GM21717 (cell line): Measurements from ENCODE around the gene IP6K1.

Experiments used
- ATAC-seq: cut with Tn5 transposase; IDR thresholded peaks from one replicate; pipeline ENCODE4 v1.9.1; 2021; ENCODE audit warnings: mild to moderate bottlenecking, moderate library complexity; ENCODE audit not compliant: unreplicated experiment

IP6K1 gene

DNA sequence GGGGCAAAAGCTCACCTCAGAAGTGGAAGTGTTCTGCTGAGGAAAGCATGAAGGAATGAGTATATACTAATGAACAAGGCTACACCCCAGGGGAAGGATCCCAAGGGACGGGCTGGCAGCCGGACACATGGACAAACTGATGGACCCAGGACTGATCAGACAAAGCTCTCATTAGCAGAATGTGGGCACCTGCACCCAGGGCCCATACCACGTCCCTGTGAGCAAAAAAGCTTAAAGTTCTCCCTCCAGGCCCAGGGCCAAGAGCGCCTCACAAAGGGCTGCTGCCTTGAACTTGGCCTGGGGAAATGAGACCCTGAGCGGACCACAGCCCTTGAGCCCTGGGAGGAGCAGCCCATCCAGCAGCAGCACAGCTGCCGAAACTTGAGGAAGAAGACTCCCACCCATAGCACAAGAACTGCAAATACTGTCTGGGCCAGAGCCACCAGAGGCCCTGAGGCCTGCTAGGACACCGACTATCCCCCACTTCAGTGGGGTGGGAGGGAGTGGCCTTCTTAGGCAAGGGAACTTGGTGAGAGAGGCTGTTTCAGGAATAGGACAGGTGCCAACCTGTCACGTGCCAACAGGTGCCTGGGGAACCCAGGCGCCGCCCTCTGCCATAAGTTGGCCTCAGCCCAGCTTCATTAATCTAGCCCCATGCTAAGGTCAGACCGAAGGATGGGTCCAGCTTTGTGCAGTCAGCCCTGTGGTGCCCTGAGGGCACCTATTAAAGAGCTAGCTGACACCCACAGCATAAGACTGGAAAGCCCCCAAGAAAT is 60.2 kb downstream of the IP6K1 start:
- no peak for ATAC-seq

- no peak for ATAC-seq
Observed at GRCh38 chr3:49724586-49724985, 61.8 kb downstream of the IP6K1 start.

- peak; percentile 65 for ATAC-seq
Observed at GRCh38 chr3:49723628-49724551, 62.5 kb downstream of the IP6K1 start, which contains the start of gene GMPPB. Gene GMPPB, minus strand, starts transcription at chr3:49723951. Its CDS starts 225 bp downstream, at chr3:49723726.

GRCh38 chr3:49723296-49723627 is 63.1 kb downstream of the IP6K1 start:
- ATAC-seq = peak; percentile 7

GRCh38 chr3:49722896-49723295 is 63.4 kb downstream of the IP6K1 start:
- no peak for ATAC-seq

- ATAC-seq = no peak
Observed at GRCh38 chr3:49721896-49722781, 64.2 kb downstream of the IP6K1 start.

- ATAC-seq = no peak
Observed at GRCh38 chr3:49721596-49721895, 64.8 kb downstream of the IP6K1 start.

DNA sequence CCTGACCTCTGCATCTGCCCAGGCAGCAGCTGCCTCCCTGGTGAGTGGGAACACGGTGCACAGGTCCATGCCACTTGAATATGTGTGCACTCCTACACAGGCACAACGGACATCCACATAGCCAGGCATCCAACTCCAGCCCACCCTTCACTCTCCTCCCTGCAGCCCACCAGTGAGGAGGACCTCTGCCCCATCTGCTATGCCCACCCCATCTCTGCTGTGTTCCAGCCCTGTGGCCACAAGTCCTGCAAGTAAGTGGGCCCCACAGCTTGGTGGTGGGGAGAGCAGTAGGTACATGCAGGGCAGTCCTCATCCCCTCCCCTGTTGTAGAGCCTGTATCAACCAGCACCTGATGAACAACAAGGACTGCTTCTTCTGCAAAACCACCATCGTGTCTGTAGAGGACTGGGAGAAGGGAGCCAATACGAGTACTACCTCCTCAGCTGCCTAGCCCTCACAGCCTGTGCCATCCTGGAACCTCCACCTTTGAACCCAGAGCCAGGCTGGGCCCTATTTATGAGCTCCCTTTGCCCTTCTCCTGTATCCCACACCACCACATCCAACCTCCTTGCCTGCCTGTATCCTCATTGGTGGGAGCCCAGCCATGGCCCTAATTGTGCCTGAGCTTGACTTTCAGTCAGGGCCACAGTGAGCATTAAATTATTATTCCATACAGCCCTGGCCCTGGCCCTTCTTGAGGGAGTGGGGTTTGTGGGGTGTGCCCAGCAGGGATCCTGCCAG is 65.3 kb downstream of the IP6K1 start:
- no peak for ATAC-seq

- peak; percentile 45 for ATAC-seq
Observed at GRCh38 chr3:49719214-49719884, 67.0 kb downstream of the IP6K1 start, which contains the start of gene AMIGO3. Gene AMIGO3, minus strand, starts transcription at chr3:49719684. Its CDS starts 219 bp downstream, at chr3:49719465.

- no peak for ATAC-seq
Observed at GRCh38 chr3:49718858-49719213, 67.5 kb downstream of the IP6K1 start.

DNA sequence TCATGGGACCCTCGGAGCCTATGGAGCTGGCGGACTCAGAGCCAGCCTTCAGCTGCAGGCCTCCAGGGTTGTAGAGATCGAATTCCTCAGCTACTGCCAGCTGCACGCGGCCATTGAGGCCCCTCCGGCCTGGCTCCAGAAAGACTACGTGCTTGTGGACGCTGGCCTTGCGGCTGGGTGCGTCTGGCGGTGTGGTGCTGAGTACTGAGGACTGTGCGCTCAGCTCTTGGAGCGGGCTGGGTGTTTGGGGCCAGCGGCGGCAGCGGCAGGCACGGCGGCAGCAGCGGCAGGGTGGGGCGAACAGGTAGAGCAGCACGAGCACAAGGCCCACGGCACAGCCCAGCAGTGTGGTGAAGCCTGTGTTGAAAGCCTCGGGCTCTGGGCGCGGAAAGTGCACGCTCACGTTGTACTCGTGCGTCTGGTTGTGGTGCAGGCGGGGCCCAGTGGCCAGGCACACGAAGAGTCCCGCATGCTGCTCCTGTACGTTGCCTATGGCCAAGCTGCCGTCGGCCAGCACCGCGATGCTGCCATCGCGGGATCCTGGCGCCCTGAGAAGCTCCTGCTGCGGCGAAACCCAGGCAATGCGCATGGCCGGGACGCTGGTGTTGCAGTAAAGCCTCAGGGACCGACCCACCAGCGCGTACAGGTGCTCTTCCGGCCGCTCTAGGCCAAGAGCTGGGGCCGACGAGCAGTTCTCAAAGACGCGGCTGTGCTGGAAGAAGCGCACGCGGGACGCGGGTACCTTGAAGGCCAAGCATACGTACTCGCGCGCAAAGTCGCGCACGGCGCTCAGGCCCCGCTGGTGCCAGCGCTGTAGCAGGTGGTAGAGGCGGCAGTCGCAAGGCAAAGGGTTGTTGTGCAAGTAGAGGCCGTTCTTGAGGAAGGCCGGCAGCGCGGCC is 68.1 kb downstream of the IP6K1 start:
- no peak for ATAC-seq

DNA sequence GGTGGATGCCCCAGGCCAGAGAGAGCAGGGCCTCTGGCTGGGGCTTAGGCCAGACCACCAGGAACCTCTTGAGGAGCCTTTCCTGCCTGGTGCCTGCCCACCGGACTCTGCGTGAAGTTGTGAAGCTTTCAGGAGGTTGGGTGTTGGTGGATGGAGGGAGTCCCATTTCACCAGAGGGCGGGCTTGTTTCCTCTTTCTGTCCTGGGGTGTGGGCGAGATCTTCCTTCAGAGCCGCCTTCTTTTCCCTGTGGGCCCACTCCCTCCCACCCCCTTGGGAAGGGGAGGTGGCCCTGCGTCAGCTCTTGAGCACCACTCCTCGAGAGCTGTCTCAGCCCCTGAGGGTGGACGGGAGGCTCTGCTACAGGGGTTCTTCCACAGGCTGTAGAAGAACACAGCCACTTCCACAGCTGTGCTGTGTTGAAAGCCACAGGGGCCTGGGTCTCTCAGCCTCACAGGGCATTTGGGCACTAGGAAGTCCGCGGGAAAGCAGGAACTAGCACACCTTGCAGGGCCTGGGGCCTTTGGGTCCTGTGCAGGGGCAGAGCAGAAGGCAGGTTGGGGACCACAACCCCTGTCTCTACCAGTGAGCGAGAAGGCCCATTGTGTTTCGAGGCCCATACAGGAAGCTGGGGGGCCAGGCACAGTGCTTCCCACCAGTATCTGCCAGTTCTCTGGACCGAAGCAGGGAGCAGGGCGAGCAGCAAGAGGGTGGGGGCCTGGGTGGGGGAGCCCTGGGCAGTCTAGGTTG is 69.0 kb downstream of the IP6K1 start:
- ATAC-seq = no peak

DNA sequence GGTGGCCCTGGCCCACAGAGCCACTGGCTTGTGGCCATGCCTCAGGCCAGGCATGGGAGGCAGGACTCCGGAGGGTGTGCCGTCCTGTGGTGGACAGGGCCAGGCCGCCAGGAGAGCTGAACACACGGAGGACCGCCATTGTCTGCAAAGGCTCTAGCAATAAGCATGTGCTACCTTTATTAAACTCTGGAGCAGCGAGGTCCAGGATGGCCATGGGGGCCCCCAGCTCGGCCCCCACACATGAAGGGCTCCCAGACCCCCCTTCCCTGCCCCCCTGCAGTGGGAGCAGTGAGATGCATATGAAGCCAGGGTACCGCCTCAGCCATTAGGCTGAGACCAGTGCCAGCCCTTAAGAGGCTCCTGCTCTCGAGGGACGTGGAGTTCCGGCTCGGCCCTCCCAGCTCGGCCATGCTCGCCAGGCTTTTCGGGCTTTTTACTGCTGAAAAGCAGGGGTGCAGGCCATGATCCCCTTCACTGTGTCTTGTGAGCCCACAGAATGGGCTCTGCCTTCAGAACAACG is 69.6 kb downstream of the IP6K1 start:
- no peak for ATAC-seq

- ATAC-seq = no peak
Observed at GRCh38 chr3:49716169-49716568, 70.2 kb downstream of the IP6K1 start.

DNA sequence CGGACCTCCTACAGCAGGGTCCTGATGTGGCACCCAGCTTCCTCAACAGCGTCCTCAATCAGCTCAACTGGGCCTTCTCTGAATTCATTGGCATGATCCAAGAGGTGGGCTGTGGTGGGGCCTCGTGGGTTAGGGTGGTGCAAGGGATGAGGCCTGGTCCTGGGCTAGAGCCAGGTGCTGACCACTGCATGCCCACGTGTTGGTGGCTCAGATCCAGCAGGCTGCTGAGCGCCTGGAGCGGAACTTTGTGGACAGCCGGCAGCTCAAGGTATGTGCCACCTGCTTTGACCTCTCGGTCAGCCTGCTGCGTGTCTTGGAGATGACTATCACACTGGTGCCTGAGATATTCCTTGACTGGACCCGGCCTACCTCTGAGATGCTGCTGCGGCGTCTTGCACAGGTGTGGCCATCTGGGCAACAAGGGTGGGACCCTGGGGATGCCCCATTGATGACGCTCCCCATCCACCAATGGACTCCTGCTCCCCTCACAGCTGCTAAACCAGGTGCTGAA is 70.7 kb downstream of the IP6K1 start:
- ATAC-seq = no peak

DNA sequence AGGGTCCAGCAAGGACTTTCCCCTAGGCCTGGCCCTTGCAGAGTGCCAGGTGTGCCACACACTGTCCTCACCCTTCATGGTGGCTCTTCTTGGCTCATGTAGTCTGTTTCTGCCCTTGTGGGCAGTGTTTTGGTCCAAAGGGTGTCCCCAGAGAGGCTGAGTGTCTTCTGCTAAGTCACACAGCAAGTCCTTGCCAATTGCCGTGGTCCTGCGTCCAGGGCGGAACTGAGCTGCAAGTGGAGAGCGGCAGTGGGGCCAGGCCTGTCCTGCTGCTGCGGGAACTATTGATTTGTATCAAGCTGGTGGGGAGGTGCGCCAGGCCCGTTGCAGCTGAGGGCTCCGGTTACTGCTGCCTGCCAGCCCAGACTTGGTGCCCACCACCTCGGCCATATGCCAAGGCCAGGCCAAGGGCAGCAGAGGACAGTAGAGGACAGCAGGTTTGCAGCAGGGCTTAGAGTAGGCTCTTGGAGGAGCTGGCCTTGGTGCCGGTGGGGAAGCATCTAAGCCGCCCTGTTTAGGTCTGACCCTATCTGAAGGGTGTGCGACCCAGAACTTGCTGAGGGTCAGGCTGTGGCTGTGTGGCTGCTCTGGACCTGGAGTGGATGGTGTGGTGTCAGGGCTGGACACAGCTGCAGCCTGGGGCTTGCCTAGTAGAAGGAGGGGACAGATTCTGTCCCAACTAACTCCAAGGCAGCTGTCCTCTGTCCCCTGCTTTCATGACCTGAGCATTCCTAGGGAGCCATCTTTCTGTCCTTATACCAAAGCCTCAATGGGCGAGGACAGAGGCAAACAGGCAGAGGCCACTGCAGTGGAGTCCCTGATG is 71.4 kb downstream of the IP6K1 start:
- ATAC-seq = no peak
